Stimulated activated CD4-positive, alpha-beta T cell treated with anti-CD3 and anti-CD28 coated beads, Interleukin-2, amount 100 ng/mL, for 48 hours (primary cell): ENCODE data around the gene LHFPL3.
A peak's percentile ranks its signal among the peaks of the same experiment; 100 is the strongest.

ENCODE experiments used
- DNase-seq, 2 donors: peaks; one replicate each; pipeline ENCODE4 v3.0.0-alpha.2; 2020

The LHFPL3 gene

DNA sequence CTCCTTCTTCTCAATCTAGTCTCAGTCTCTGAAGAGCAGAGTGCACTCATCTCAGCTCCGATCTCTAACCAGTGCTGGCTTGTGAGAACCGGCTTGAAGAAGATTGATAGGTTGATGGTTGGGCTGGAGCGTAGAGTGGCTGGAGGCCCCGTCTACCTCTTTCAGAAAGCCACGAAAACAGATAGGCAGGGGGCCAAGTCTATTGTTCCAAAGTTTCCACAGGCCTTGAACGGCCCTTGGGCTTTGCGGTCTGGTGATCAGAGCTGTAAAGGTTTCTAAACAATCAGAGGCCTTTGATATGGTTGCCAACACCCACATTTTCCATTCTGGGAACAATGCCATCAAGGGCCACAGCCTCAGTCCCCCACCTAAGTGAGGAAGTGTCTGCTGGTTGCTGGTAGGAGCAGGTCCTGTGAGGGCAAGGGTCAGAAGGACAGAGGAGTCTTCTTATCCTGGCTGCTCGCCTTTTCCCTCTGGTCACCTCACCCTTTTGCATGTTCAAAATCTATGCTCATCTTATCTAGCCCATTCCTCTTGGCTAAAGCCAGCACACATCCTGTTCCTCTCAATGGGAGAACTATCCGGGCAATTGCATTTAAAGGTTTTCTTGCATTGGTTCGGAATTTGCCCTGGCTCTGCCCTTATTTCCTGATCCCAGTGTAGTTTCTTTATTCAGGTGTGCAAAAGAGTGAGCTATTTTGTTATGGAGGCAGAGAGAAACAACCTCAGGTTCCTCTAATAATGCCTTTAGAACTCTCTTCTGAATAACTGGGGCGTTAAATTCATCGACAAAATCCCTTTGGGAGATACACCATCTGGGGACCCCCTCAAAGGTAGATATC lies 615.3 kb downstream of the LHFPL3 start:
- peak; percentile 67 to 70 for DNase-seq

DNA sequence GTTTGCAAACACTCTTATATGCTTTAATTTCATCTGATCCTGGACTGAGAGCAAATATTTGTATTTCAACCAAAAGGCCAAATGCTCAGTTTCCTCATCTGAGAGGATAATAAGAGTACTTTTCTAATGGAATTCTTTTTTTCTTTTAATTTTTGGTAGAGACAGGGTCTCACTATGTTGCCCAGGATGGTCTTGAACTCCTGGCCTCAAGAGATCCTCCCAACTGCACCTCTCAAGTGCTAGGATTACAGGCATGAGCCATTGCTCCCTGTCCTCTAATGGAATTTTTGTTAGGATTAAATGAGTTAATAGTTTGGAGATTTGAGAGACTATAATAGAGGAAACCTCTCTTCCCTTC lies 617.2 kb downstream of the LHFPL3 start:
- no peak for DNase-seq

DNA sequence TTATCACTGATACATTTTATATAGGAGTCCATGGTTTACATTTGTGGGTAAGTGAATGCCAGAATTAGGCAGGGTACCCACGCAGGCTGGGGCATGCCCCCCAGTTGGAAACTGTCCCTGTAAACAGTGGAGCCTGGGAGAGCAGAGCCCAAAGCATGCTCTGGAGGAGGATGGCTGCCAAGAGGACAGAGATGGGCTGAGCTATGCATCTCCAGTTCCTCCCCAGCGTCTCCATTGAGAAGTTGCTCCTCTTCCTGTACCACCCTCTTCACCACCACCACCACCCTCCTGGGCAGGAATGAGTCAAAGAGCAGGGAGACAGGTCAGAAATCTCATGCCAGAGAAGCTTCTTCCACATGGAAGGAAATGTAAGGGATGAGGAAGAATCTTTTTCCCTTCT lies 617.9 kb downstream of the LHFPL3 start:
- DNase-seq = no peak

DNA sequence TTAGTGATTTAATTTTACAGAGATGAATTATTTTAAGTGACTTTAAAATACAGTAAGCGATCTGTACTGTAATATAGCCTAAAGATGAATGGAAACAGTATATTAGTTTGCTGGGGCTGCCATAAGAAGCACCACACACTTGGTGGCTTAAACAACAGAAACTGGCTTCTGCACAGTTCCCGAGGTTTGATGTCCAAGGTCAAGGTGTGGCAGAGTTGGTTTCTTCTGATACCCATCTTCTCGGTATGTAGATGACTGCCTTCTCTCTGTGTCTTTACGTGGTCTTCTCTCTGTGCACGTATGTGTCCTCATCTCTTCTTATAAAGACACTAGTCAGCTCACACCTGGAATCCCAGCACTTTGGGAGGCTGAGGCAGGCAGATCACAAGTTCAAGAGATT lies 621.6 kb downstream of the LHFPL3 start:
- no peak for DNase-seq

DNA sequence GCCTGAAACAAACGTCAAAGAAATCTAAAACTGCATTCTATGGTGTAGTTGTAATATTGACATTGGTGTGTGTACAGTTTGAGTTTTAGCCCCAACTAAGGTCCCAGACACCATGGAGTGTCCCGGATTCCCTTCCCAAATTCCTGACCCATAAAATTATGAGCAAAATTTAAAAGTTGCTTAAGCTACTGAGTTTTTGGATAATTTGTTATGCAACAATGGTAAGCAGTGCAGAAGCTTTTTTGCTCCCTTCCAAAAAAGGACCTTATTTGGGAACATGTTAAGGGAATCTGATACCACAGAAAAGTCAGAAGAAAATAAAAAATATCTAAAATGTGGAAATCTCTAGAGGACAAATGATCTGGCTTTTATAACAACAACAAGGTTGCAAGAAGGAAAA lies 622.4 kb downstream of the LHFPL3 start:
- no peak for DNase-seq

DNA sequence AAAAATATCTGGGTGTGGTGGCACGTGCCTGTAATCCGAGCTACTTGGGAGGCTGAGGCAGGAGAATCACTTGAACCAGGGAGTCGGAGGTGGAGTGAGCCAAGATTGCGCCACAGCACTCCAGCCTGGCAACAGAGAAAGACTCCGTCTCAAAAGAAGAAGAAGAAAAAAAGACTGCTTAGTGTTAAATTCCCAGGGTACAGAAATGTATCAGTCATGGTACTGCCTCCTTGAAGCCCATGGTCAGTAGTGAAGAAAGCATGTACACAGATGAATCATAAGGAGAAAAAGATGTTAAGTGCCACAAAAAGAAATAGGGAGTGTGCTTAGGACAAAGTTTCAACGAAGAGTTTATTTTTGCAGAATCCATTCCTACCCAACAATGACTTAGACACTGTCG lies 623.1 kb downstream of the LHFPL3 start:
- no peak for DNase-seq

DNA sequence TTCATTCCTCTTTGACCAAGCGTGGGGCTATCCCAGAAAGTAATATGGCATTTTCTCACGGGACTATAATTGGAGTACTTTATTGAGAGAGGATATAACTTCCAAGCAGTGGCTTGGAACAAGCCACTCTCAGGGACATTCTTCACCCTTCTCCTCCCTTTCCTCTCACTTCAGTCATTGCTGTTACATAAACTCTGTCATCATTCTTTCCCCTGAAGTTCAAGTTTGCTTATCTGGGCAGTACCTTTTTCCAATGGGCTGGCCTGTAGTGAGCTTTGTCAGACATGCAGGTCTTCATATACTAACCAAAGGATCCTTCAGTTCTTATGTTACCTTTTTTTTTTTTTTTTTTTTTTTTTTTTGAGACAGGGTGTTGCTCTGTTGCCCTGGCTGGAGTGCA lies 626.9 kb downstream of the LHFPL3 start:
- DNase-seq = no peak
